CD14-positive monocyte (primary cell): ENCODE results near the gene CLDN3. TPM values are rescaled to one million over a fixed set of nuclear protein-coding genes. Genes with fewer than 3 reads are reported as not detected.
A peak's percentile ranks its signal among the peaks of the same experiment; 100 is the strongest.

Source experiments
- DNase-seq, 3 donors: peaks; one replicate each; pipeline ENCODE4 v3.0.0-alpha.2; 2011 to 2022
- H2AFZ ChIP-seq: 2 replicates; pipeline ENCODE4 v1.6.0; 2012; ENCODE audit warnings: mild to moderate bottlenecking, low read depth, low read length, inconsistent platforms; ENCODE audit not compliant: insufficient read depth, poor library complexity, severe bottlenecking
- H3K27ac ChIP-seq, 2 donors: 1 replicate in 1 of 2; 2 replicates in 1 of 2; pipeline ENCODE4 v1.5.1; 2012 to 2013; ENCODE audit warnings: low read length in 2 of 2, control low read depth in 1 of 2, inconsistent platforms in 1 of 2, low read depth in 1 of 2, mild to moderate bottlenecking in 1 of 2
- H3K27me3 ChIP-seq, 2 donors: one replicate each; pipeline versions ENCODE4 v1.6.0 to v1.6.1; 2011 to 2013; ENCODE audit warnings: low read length in 2 of 2; ENCODE audit not compliant: control insufficient read depth in 2 of 2, insufficient read depth in 2 of 2
- H3K36me3 ChIP-seq, 2 donors: replicated peaks in 1 of 2; 1 replicate in 1 of 2; 2 replicates in 1 of 2; pipeline versions ENCODE4 v1.5.1 to v1.6.1; 2012 to 2013; ENCODE audit warnings: low read length in 2 of 2, control low read depth in 1 of 2, inconsistent platforms in 1 of 2, mild to moderate bottlenecking in 1 of 2; ENCODE audit not compliant: insufficient read depth in 2 of 2, control insufficient read depth in 1 of 2
- H3K4me1 ChIP-seq, 2 donors: 1 replicate in 1 of 2; 2 replicates in 1 of 2; pipeline versions ENCODE4 v1.5.1 to v1.6.1; 2012 to 2013; ENCODE audit warnings: low read length in 2 of 2, control low read depth in 1 of 2, inconsistent platforms in 1 of 2, mild to moderate bottlenecking in 1 of 2, moderate library complexity in 1 of 2; ENCODE audit not compliant: insufficient read depth in 2 of 2, control insufficient read depth in 1 of 2
- H3K4me2 ChIP-seq: replicated peaks from 2 replicates; pipeline ENCODE3; 2012; ENCODE audit warnings: low read length, moderate library complexity, mild to moderate bottlenecking; ENCODE audit not compliant: poor library complexity, severe bottlenecking; ENCODE audit errors: extremely low read depth
- H3K4me3 ChIP-seq, 3 experiments: fragments of 200-600 bp in 1 of 3; sonication (generic) in 1 of 3; replicated peaks in 1 of 3; 1 replicate in 2 of 3; 2 replicates in 1 of 3; pipeline ENCODE4 v1.5.1; 2011 to 2013; ENCODE audit warnings: low read length in 3 of 3, mild to moderate bottlenecking in 3 of 3, control low read depth in 2 of 3, low read depth in 2 of 3, inconsistent platforms in 1 of 3, moderate library complexity in 1 of 3
- H3K79me2 ChIP-seq: 2 replicates; pipeline ENCODE4 v1.6.0; 2012; ENCODE audit warnings: mild to moderate bottlenecking, control low read depth, inconsistent platforms, low read length, moderate library complexity; ENCODE audit not compliant: insufficient read depth
- H3K9ac ChIP-seq: 2 replicates; pipeline ENCODE4 v1.6.0; 2017; ENCODE audit warnings: low read length, mild to moderate bottlenecking; ENCODE audit not compliant: insufficient read depth, poor library complexity, severe bottlenecking
- H3K9me3 ChIP-seq, 2 donors: replicated peaks in 1 of 2; 1 replicate in 1 of 2; 2 replicates in 1 of 2; pipeline versions ENCODE4 v1.5.1 to v1.6.1; 2012 to 2013; ENCODE audit warnings: low read length in 2 of 2, control low read depth in 1 of 2; ENCODE audit not compliant: control insufficient read depth in 1 of 2, insufficient read depth in 1 of 2
- H4K20me1 ChIP-seq: 2 replicates; pipeline ENCODE4 v1.6.0; 2012; ENCODE audit warnings: mild to moderate bottlenecking, low read length, control low read depth, moderate library complexity; ENCODE audit not compliant: insufficient read depth
- H3K27ac Mint-ChIP-seq, 7 donors: one replicate each; pipeline ENCODE4 v1.8.0; 2020; ENCODE audit warnings: mild to moderate bottlenecking in 7 of 7, mixed read lengths in 7 of 7, moderate library complexity in 6 of 7, inconsistent platforms in 2 of 7
- H3K27me3 Mint-ChIP-seq, 3 donors: one replicate each; pipeline ENCODE4 v1.8.0; 2021 to 2022; ENCODE audit warnings: low read depth in 3 of 3, mild to moderate bottlenecking in 3 of 3, mixed read lengths in 3 of 3, moderate library complexity in 3 of 3, inconsistent platforms in 1 of 3
- H3K36me3 Mint-ChIP-seq, 2 donors: one replicate each; pipeline ENCODE4 v1.8.0; 2020; ENCODE audit warnings: mixed read lengths in 2 of 2, inconsistent platforms in 1 of 2, mild to moderate bottlenecking in 1 of 2
- H3K4me1 Mint-ChIP-seq: one replicate; pipeline ENCODE4 v1.8.0; 2020; ENCODE audit warnings: mild to moderate bottlenecking, mixed read lengths
- H3K4me3 Mint-ChIP-seq, 2 donors: one replicate each; pipeline ENCODE4 v1.8.0; 2020; ENCODE audit warnings: mild to moderate bottlenecking in 2 of 2, mixed read lengths in 2 of 2, moderate library complexity in 1 of 2
- H3K9me3 Mint-ChIP-seq, 7 donors: one replicate each; pipeline ENCODE4 v1.8.0; 2020 to 2022; ENCODE audit warnings: mixed read lengths in 7 of 7, mild to moderate bottlenecking in 6 of 7, moderate library complexity in 6 of 7, inconsistent platforms in 2 of 7
- CTCF ChIP-seq: fragments of 200-600 bp; IDR thresholded peaks from one replicate; pipeline ENCODE4 v1.8.0; 2022; ENCODE audit warnings: antibody characterized with exemption, mild to moderate bottlenecking
- WGBS: methylation state at CpG from one replicate; pipeline ENCODE4 v1.1.5; 2013; ENCODE audit warnings: missing lambda C conversion rate; ENCODE audit not compliant: insufficient coverage; 5-methylcytosine and 5-hydroxymethylcytosine counted together
- intact Hi-C, 2 donors: fragments of 100-400 bp; cut with micrococcal nuclease; formaldehyde crosslinking; loops; one replicate each; pipeline versions ENCODE4 v1.15.0 to v1.15.1; 2023
- polyA plus RNA-seq, 3 donors: library from polyadenylated mRNA; depleted of rRNA in 1 of 3; unstranded in 2 of 3; stranded (reverse) in 1 of 3; fragments of 300-500 nt in 2 of 3; fragments of >200 nt in 1 of 3; fragmentation: Illumina TruSeq in 2 of 3; gene quantifications; 1 replicate in 2 of 3; 2 replicates in 1 of 3; pipeline ENCODE4 v1.2.3, GENCODE V29; 2012 to 2021

The CLDN3 gene
- polyA plus RNA-seq, 3 donors, result not detected

- Histone ChIP-seq H3K4me1 (no peaks in the 10 kb centered on the region), H3K27me3 (peaks cover 0 to 3% of the 10 kb centered on the region in 2 donors), H4K20me1 (no peaks in the 10 kb centered on the region), H3K4me3 (no peak overlapping the region), H3K79me2 (no peaks in the 10 kb centered on the region), H2AFZ (no peak overlapping the region), H3K9ac (no peak overlapping the region), H3K9me3 (peaks cover 0 to 4% of the 10 kb centered on the region in 2 donors), H3K4me2 (no peak overlapping the region), H3K27ac (no peak overlapping the region), H3K36me3 (no peaks in the 10 kb centered on the region)
- TF ChIP-seq CTCF, result no peak
- Mint-ChIP-seq H3K4me1 (no peaks in the 10 kb centered on the region), H3K27me3 (peaks cover 5 to 19% (median 12%) of the 10 kb centered on the region in 3 donors), H3K9me3 (peaks cover 0 to 11% (median 5%) of the 10 kb centered on the region in 7 donors), H3K36me3 (no peaks in the 10 kb centered on the region), H3K27ac (no peak overlapping the region), H3K4me3 (peak overlapping the region in 1 of 2 donors; percentile 37)
- 91% methylated on average over 18 of the region's 21 CpGs for WGBS
- intact Hi-C loops, result loop anchor here in 1 of 2 donors (10.0 kb wide), 1 partner anchor 215 kb away; the partner anchor contains the start of gene ELN
- DNase-seq, result no peak
Measured at GRCh38 chr7:73809467-73809951, 39.4 kb upstream of the CLDN3 start.

GRCh38 chr7:73802459-73802858 is 32.4 kb upstream of the CLDN3 start:
- H3K9ac ChIP-seq, result no peak overlapping the region
- H3K27me3 Mint-ChIP-seq, result peaks cover 7 to 27% (median 11%) of the 10 kb centered on the region in 3 donors
- H3K36me3 Mint-ChIP-seq, result no peaks in the 10 kb centered on the region
- H4K20me1 ChIP-seq, result no peaks in the 10 kb centered on the region
- H3K4me3 Mint-ChIP-seq, result no peak overlapping the region
- WGBS, result 80% methylated on average over 2 of the region's 4 CpGs
- H3K9me3 ChIP-seq, result no peaks in the 10 kb centered on the region
- H3K4me3 ChIP-seq, result no peak overlapping the region
- intact Hi-C loops, result loop anchor here in 1 of 2 donors (10.0 kb wide), 1 partner anchor 222 kb away; the partner anchor contains the start of gene ELN
- TF ChIP-seq CTCF, result no peak
- H3K27me3 ChIP-seq, result no peaks in the 10 kb centered on the region
- no peaks in the 10 kb centered on the region for H3K36me3 ChIP-seq
- H3K4me1 ChIP-seq, result no peaks in the 10 kb centered on the region
- H2AFZ ChIP-seq, result no peak overlapping the region
- H3K4me2 ChIP-seq, result no peak overlapping the region
- H3K9me3 Mint-ChIP-seq, result peaks cover 0 to 2% (median 0%) of the 10 kb centered on the region in 7 donors
- no peak for DNase-seq
- H3K79me2 ChIP-seq, result no peaks in the 10 kb centered on the region
- no peak overlapping the region for H3K27ac Mint-ChIP-seq
- H3K4me1 Mint-ChIP-seq, result no peaks in the 10 kb centered on the region
- H3K27ac ChIP-seq, result no peak overlapping the region
